ENCODE measurements around the gene RWDD1.
A peak's percentile ranks its signal among the peaks of the same experiment; 100 is the strongest.
"Not testable (repeated sequence)": the region's sequence is repeated elsewhere in the genome, so short reads cannot be mapped to it uniquely, and the experiment has no call there.

RWDD1 gene

DNA sequence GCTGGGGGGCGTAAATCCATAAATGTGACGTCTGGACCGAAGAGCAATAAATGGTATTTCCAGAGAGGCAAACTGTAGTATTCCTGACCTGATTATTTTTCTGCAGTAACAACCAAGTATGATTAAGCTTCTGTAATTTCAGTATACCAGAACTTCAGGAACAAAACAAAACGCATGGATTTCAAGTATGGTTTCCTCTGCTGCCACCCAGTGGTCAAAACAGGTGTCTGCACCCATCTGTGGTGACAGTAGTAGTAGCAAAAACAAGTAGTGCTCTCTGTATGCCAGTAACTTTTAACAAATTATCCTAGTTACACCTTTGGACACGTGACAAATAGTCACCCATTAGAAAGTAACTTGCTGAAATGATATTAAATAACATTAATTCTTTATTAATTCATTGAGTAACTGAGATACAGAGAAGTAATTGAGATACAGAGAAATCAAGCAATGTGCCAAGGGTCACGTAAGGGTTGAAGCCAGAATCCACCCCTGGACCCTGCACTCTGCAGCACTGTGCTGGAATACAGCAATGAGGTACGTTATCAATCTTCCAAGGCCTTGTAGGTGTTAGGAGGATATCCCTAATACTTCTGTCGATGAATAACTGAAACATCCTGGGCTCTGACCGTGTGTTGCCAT lies 9.8 kb upstream of the RWDD1 start:
- DNase-seq, result peak; percentile 46

DNA sequence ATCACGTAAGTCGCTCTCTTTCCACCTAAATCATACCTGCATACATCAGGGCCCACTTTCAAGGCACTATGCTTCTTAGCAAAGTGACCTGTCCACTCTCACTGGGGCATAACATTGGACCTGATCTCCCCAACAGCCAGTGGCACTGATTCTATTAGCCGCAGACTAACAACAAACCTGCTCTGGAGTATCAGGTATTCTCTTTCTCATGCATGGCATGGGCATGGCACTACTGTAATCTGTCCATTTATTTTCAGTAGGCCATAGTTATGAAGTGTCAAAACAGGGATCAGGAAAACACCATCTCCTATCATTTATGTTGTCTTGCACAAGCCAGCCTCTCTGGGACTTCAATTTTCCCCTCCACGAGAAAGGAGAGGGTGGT lies 9.3 kb upstream of the RWDD1 start:
- DNase-seq, result no peak

DNA sequence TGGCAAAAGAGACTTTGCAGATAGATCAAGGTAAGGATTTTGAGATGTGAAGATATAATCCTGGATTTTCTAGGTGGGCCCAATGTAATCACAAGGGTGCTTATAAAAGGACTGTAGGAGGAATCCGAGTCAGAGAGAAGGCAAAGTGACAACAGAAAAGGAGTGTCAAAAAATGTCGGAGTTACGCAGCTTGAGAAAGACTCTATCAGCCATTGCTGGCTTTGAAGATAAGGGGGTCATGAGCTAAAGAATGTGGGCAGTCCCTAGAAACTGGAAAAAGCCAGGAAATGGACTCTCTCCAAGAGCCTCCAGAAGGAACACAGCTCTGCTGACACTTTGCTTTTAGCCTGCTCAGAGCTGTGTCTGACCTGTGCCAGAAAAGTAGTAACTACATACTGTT lies 8.7 kb upstream of the RWDD1 start:
- no peak for DNase-seq

DNA sequence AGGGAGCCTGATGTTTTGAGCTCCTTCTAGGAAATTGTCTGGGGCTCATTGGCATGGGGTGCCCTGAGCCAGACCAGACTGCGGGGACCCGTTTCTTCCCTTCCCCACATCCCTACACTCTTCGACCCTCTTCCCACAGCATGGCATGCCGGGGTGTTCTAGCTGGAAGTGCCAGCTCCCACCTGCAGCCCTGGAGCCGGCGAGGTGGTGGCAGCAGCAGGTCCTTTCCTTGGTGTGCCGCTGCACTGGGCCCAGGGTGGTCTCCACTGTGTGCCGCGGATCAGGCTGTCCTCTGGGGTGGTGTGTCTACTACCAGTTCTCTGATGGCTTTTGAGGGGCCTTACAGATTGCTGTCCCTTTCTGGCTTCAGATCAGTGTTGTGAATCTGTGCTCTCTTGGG lies 7.5 kb upstream of the RWDD1 start:
- DNase-seq, result no peak

DNA sequence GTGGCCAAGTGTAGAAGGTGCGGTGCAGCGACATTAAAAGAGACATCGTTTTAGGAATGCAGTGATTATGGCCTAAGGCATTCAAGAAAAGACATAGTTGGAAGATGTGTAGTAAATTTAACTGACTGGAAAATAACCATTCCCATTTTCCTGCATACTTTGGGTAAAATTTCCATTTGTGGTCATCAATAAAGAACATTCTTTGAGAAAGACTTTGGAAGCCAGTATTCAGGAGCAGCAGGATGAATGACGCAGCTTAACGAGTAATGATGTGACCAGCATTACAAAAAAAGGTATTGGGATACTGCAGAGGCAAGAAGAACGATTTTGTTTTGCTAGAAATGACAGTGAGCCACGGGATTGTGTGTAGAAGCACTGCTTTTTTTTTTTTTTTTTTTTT lies 7.0 kb upstream of the RWDD1 start:
- DNase-seq, result no peak

DNA sequence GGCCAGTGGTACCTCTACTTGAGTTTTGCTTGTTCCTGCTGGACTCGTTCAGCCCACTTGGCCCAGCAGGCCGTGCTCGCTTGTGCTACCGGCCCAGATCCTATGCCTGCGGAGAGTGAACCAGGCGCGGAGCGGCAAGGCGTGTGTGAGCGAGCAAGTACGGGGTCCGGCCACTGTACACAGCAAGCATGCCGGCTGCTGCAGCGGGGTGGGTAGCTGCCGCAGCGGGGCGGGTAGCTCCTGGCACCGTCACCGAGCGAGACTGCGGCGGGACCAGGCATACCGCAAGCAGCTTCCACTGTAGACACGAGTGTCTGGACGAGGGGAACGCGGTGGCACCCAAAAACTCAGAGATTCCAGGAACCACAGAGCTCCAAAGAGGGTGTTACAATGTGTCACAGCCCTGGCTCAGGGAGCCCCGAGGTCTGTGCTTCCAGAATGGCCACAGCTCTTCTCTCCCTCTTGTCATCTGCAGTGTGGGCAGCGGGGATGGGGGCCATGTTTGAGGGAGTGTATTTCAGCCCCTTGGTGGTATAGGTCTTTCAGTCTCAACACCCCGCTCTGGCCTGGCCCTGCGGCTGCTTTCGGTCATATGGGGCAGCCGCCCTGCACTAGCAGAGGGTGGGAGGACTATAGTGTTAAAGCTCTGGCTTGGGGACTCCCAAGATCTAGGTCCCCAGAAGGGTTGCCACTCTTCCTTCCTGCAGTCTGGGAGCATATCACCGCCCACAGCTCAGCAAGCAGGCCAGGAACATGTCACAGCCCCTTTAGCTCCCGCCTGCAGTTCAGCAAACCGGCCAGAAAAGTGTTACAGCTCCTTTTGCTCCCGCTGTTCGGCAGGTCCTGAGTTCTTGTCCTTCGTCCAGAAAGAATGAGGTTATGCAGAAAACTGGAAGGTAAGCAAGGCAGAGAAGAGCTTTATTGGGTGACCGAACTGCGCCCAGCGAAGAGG lies 6.1 kb upstream of the RWDD1 start:
- DNase-seq, result no peak

DNA sequence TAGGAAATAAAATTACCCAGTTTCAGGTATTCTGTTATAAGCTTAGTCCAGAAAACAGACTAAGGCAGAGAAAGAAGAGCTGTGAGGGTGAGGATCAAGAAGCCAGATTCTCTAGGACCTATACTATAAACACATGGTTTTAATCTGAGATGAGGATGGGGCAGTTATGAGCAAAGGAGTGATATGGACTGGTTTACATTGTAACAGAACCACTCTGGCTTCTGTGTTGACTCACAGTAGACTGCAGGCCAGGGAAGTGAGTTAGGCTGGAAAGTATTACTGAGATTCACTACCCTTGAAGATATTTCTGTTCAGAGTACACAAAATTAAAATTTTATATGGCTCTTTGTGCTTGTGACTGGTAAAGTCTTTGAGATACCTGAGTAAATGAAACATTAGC lies 3.2 kb upstream of the RWDD1 start:
- peak; percentile 22 for DNase-seq

DNA sequence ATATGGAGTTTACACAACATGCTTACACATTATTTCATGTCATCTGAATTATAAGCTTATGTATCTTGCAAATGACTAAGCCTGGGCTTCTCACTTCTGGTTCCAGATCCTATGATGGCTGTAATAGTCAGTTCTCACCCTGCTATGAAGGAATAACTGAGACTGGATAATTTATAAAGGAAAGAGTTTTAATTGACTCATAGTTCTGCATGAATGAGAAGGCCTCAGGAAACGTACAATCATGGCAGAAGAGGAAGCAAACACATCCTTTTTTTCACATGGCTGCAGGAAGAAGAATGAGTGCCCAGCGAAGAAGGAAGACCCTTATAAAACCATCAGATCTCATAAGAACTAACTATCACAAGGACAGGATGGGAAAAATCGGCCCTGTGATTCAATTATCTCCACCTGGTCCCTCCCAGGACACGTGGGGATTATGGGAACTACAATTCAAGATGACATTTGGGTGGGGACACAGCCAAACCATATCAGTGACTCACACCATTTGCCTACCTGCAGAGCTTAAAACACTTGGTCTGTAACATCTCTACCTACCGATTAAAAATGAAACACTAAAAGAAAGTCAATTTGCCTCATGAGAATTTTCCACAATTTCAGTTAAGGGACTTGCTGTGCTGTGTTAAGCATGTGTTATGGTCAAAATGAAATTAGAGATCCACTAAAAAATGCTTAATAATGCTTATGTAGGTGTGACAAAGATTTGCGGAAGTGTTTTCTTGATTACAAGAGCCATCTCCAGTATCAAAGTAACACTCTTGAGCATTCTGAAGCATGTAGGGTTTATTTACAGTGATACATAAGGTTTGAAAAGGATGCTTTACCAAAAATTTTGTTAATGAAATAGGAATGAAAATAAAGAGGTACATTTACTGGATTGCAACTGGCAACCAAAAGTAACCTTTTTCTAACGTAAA lies 2.2 kb upstream of the RWDD1 start:
- DNase-seq, result no peak

DNA sequence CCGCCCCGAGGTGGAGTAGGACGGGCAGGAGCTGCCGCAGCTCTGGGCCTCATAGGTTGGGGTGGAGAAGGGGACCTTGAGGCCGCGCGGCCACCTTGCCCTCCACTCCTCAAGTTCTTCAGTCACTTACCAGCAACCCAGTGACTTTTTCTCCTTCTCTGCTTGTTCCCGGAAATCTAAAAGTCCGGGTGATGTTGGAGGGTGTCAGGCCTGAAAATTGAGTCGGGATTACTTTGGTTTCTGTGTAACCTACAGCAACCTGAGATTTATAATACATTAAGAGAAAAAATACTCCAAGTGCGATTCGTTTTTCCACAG lies 338 bp downstream of the RWDD1 start:
- no peak for DNase-seq

DNA sequence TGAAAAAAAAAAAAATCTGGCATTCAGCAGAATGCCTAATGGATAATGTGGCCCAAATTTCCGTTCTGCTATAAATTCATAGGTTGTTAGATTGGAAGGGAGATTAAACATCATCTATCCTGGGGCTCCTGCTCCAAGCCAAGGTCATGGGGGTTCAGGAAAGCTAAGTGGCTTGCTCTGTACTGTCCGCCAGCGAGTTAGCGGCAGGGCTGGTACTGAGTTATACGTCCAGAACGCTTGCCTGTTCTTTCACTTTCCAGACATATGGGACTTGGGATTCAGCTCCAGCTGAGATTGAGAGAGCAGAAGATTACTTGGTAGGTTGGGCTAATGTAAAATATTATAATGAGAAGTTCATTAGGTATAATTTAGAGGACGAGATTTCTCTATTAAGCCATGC lies 858 bp downstream of the RWDD1 start:
- DNase-seq, result no peak

DNA sequence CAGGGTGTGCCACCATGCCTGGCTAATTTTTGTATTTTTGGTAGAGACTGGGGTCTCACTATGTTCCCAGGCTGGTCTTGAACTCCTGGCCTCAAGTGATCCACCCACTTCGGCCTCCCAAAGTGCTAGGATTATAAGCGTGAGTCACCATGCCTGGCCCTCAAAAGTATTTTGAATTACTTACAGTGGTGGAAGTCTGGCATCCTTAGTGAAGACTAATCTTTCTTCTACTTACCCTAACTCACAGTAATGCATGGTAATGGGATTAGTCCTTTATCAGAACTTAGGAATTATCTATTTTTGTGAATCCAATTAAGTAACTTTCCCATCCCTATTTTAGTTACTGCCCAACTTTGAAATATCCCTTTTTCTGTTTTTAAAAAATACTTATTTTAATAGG lies 3.9 kb downstream of the RWDD1 start:
- DNase-seq, result no peak

DNA sequence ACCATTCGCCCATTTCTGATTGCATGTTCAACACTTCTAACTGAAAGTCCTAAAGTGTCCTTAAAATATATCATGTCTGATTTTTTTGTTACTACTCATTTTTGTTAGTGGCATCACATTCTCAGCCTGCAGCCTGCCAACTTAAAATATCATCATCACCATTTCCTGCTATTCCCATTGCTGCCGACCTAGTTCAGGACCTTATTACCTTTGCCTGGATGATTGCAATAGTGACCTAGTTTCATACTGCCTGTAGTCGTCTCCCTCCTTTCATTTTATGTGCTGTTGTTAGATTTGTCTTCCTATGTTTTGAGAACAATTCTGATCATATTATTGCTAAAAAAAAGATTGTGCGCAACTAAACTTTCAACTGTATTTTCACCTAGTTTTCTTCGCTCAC lies 6.2 kb downstream of the RWDD1 start:
- no peak for DNase-seq

DNA sequence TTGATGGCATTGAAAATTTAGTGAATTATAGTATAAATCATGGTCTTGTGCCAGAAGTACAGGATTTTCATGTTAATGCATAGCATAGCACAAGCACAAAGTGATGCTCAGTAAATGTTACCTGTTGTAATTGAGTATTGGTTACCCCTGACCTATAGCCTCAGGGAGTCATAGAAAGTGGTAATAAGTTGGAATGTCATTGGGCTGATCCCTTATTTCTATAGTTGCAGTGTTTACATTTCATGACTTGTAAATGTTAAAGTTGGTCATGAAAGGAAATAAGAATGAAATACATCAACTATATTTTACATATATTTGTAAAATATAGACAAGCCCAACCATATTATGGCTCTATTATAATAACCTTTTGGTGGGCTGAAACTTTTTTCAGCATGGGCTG lies 7.0 kb downstream of the RWDD1 start:
- no peak for DNase-seq

DNA sequence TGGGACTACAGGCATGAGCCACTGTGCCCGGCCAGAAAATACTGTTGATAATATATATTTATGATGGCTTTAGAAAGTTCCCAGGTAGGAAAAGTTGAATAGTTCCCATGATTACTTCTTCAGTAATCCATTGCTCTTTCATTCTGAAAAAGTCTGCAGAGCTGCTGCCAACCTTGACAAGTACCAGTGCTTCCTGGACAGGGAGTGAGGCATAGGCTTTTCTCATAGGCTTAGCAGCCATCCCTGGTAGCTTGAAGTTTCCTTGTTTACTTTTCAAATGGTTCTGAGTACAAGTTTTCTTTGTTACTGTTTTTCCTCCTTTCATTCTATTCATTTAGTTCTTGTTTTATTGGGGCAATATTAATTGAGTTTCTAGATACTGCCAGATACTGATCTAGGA lies 7.8 kb downstream of the RWDD1 start:
- no peak for DNase-seq

DNA sequence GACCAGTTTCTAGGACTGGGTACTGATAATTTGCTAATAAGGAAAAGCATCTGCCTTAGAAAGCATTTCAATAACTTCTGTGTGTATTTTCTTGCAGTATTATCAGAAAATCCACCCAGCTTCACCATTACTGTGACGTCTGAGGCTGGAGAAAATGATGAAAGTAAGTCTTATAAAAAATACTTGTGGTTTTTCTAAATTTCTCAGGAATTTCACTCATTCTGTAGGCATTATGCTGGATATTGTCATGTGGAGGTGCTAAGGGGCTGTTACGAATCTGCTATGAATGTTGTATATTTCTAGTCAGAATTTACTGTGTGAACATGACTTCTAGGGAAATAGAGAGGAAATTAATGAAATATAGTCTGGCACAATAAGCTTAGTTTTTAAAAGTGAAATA lies 8.9 kb downstream of the RWDD1 start:
- DNase-seq, result no peak

DNA sequence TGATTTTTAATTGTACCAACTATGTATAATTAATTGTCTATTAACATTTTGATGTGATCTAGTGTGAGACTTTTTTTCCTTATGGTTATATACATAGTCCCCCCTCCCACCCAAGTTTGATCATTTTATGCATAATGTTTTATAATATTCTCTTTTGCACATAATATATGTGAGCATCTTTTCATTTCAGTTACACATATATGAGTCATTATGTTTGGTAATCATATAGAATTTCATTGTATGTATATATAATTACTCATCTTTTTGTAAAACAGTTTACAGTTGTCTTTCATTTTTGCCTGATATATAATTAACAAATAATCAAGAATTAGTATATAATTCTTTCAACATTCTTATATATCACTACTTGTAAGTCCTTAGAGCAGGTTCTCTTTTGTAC lies 15.0 kb downstream of the RWDD1 start:
- no peak for DNase-seq

DNA sequence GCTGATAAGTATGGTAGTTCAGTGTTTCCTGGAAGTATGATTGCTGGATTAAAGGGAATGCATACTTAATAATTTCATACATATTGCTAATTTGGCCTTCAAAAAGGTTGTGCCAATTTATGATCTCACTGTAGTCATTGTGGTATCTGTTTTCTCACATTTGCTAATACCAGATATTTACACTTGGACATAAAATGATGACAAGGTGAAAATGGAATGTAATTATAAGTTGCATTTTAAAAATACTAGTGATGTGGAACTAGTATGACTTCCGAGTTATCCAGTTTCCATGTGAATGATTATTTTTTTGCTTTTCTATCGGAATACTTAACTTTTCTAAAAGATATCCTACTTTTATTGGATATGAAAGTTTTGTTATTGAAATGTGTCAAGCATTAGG lies 15.4 kb downstream of the RWDD1 start:
- no peak for DNase-seq

DNA sequence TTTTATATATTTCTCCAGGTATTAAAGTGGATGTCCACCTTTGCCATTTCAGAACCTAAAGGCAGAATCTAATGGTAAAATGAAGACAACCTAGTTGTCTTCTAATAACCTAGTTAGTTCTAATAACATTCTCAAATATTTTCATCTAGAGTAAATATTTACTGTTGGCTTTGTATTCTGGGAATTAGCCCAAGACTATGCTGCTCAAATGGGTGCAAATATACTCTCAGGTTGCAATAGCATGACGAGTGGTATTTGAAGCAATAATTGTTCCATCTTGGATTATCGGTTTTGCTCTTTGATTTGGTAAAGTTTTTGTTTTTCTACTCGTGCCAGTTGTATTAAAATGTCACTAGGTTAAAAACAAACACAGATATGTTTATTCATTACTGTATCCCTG lies 23.9 kb downstream of the RWDD1 start:
- no peak for DNase-seq

DNA sequence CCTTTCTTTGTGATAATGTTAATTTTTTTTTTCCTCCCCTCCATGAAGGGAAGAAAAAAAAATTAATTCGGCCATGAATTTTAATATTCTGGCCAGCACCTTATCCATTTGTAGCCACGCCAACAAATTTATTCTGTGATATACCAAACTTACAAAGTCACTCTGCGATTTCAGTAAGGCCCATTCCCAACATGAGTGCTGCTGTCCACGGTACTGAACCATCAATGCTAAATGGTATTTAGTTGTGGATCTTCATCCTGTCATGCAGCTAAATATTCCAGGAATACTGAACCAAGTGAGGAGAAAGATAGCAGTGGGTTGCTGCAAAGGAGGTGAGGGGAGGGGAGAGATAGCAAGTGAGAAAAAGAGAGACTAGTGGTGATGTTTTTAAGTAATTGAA lies 25.5 kb downstream of the RWDD1 start:
- DNase-seq, result no peak

DNA sequence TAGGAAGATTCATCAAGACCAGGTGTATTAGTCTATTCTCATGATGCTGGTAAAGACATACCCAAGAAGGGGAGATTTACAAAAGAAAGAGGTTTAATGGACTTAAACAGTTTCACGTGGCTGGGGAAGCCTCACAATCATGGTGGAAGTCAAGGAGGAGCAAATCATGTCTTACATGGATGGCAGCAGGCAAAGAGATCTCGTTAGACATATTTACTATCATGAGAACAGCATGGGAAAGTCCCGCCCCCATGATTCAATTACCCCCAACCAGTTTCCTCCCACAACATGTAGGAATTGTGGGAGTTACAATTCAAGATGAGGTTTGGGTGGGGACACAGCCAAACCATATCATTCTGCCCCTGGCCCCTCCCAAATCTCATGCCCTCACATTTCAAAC lies 32.6 kb downstream of the RWDD1 start:
- DNase-seq, result not testable (repeated sequence)

DNA sequence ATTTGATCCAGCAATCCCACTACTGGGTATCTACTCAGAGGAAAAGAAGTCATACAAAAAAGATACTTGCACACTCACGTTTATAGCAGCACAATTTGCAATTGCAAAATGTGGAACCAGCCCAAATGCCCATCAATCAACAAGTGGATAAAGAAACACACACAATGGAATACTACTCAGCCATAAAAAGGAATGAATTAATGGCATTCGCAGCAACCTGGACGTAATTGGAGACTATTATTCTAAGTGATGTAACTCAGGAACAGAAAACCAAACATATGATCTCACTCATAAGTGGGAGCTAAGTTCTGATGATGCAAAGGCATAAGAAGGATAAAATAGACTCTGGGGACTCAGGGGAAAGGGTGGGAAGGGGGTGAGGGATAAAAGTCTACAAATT lies 33.6 kb downstream of the RWDD1 start:
- not testable (repeated sequence) for DNase-seq

DNA sequence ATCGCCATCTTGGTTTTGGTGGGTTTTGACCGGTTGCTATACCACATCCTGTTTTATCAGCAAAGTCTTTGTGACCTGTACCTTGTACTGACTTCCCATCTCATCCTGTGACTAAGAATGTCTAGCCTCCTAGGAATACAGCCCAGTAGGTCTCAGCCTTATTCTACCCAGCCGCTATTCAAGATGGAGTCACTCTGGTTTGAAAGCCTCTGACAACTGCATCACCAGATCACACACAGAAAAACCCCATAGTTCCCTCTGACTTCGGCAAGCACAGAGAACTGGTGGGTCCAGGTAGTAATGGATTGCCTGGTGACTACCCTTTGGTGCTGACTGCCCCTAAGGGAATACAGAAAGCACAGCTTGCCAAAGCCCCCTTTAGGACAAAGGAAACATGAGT lies 34.6 kb downstream of the RWDD1 start:
- no peak for DNase-seq

DNA sequence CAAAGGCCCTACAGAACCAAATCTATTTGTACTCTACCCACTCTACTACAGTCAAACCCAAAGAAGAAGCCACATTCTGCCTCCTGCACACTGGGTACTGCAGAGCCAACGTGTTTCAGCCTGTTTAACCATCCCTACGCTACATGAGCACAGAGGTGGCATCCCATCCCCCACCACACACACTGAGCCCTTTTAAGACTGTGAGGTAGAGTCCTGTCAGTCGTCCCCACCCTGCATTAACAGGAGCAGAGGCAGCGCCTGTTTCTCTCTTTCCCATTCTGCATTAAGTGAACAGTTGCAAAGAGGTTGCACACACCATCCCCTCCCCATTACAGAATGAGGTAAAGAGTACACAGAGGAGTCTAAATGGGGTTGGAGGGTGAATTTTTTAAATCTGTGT lies 39.8 kb downstream of the RWDD1 start:
- no peak for DNase-seq

All from amniotic stem cell (primary cell).